GDM1 (cell line): ENCODE measurements around the gene B4GALT2.

Experiments
- DNase-seq: peaks from one replicate; lab custom pipeline; 2025; lab: John Stamatoyannopoulos, UW

The B4GALT2 gene

DNA sequence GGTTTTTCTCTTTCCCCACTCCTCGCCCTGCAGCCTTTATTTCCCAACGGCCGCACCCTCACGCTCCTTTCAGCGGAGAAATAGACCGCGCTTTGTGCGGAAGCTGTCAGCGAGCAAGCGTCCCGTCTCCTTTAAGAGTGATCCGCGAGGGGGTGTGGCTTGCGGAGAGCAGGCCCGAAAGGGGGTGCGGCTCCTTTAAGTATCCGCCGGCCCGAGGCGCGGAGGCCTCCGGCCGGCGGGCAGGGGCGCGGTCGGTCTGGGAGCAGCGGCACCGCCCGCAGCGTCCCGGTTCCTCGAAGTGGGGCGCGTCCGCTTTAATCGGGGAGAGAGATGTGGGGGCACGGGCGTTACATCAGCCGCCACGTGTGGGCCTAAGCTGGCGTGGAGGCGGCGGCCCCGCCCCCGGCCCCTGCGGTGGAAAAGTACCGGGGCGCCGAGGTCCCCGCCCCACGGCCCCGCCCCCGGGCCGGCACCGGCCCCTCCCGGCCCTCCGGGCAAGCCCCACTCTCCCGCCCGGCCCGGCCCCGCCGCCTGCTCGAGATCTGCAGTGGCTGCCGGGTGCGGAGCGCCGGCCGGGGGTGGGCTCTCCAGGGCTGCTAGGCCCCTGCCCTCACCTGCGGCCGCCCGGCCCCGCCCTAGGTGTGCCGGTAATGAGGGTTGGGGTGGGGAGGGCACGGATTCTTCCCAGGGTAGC, 51.0 kb downstream of the B4GALT2 start:
- peak; percentile 80 for DNase-seq

DNA sequence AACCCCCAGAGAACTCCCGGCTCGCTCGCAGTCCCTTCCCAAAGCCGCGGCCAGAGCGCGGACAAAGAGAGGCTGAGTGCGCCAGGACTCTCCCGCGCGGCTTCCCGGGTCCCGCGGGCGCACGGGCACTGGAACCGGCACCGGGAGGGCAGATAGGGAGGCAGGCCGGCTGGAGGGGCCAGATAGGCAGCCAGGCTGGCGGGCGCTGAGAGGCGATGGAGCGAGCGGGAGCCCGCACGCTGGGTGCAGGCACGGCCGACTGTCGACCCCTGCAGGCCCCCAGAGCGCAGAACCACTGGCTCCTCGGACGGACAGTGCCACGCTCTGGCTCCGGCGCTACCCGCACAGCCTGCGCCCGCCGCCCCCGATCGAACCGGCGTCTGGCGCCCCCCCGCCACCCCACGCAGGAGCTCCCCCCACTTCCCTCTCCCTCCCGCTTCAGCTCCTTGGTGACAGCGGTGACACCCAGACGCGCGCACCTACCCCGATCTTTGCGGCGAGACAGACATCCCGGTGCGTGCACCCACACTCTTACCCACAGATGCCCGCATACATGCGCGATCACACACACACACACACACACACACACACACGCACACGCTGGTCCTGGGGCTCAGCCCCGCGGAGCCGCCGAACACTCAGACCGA, 51.7 kb downstream of the B4GALT2 start:
- no peak for DNase-seq

DNA sequence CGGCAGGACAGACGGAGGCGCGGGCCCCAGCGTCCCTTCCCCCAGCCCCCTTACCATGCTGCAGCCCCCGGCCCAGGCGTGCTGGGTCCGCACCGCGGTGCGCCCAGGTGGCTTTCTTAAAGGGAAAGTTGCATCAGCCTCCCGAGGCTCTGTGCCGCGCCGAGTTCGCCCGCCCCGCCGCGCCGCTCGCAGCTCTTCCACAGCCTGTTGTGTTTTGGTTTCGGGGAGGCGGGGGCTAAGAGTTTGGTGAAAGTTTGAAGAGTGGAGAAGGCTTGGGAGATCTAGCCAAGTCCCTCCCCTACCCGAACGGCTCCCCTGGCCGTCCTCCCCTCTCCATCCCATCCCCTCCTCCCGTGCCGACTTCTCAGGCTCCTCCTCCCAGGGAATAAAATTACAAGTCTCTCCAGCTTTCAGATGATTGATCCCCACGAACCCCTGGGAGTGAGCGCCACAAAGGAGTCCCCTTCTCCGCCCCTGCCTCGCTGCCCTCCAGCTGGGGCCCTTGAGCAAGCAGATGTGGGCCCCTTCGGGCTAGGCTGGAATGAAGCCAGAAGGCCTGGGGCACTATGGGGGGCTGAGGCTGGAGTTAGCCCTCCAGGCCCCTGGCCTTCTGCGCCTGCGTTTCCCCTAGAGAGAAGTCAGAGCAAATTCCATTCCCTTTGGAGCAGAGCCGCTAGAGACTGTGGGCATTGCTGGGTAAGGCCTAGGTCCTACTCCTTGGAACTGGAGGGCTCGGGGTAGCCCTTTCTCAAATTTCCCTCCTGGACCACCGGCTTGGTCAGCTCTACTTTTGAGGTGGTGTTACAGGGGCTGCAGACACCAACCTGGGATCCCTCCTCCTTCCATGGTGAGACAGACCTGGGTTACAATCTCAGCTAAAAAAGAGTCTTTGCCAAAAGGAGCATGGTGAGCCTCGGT, 52.5 kb downstream of the B4GALT2 start, which contains the start of gene SLC6A9:
TSS of gene SLC6A9 (minus strand) at position 211 of the 918 bp plus-strand sequence. CDS start 7,185 bp downstream, outside the sequence.
- DNase-seq, result no peak

DNA sequence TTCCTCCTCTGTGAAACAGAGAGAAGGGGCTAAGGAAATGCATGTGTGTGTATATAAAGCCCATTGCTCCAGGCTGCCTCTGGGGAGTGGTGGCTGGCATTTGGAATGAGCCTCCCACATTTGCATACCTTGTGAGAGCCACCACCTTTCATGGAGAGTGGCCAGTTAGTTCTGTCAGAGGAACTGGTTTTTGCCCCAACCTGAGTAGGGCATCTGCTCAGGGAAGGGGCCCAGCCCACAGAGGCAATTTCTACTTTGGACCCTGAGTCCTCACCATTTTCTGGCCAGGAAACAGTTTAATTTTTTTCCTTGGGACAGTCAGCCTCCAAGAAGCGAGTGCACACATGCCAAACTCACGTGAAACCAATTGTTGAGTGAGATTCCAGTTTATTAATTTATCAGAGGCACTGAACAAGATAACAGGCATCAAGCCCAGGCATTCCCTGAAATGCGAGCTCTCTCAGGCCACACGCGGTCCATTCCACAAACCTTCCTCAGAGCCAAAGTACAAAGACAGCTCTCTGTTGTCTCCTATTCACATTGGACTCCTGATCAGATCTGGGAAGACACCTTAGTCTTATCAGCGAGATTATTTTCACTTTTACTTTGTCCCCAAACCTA, 53.3 kb downstream of the B4GALT2 start:
- DNase-seq, result no peak

DNA sequence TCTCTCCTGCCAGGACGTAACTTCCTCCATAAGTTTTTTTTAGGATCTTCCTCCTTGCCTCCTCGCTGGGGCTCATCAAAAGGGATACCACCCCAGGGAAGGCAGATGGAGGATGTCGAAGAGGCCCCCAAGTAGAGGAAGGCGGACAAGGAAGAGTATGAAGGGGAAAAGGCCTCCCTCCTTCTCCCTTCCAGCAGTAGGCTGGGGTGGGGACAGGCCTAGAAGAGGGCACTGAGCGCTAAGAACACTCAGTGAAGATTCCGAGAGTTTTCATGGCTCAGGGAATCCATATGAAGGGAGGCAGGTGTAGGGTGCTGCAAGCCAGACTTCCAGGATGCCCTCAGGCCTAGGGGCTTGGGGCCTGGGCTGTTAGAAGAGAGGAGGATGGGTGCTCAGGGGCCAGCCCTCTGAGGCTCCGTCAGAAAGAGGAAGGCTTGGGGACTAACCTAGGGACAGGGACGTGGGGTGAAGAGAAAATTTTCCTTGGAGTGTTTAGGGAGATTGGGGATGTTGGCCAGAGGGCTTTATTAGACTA, 54.1 kb downstream of the B4GALT2 start:
- no peak for DNase-seq

DNA sequence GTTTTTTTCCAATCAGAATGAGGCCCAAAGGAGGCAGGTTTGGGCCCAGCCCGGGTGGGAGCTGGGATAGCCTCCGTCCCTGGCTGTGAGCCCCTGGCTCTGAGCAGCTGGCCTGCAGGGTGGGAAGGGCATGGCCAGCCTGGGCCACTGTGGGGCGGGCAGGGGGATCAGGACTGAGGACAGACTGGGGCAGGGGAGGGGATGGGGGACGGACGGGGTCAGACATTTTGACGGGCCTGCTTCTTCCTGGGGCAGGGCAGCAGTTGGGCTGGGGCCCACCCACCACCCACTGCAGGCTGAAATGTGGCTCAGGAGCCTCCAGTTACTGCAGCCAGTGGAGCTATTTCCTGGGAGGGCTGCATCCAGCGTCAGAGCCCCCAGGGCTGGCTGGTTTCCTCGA, 54.7 kb downstream of the B4GALT2 start:
- DNase-seq, result no peak

DNA sequence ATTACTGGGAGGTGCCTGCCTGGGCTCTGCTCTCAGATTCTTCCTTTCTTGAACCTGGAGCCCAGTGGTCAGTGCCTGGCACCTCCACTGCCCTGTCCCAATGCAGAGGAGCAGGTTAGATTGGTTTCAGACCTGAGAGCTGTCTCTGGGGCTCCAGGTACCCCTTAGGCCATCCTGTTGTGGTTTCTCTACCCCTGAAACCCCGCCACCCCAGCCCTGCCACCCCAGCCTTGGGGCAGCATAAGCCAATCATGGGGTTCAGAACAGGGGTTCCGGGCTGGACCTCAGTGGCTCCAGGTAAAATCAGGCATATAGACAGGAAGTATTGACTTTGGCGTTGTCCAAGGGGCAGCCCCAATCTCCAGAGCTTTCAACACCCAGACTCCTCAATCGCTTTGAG, 55.4 kb downstream of the B4GALT2 start:
- no peak for DNase-seq

DNA sequence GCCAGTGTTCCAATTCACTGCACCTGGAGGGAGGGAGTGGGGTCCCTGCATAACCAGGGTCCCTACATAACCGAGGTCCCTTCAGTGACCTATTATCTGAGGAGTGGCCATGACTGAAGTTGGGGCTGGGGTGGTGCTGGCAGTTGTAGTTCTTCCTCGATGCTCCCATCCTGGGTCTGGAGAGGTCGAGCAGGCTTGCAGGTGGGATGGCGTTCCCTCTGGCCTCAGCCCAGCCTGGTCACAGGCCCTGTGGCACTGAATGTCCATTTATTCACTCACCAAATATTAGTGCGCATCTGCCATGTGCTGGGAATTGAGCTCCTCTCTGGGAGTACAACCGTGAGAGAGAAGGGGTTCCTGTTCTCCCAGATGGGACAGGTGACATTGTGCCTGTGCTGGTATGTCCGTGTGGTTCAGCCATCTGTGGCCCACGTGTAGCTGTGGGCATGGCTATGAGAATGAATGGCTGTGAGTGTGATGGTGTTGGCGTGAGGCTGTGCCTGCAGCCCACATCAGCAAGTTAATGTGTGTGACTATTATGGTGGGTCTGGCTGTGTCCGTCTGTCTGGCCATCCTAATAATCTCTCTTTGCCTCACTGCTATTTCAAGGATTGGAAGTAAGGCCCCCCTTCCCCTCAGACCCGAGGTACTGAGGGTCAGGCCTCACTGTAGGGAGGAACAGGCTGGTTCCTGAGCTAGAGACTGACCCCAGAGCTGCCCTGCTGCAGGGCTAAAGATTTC, 56.1 kb downstream of the B4GALT2 start:
- DNase-seq, result no peak

DNA sequence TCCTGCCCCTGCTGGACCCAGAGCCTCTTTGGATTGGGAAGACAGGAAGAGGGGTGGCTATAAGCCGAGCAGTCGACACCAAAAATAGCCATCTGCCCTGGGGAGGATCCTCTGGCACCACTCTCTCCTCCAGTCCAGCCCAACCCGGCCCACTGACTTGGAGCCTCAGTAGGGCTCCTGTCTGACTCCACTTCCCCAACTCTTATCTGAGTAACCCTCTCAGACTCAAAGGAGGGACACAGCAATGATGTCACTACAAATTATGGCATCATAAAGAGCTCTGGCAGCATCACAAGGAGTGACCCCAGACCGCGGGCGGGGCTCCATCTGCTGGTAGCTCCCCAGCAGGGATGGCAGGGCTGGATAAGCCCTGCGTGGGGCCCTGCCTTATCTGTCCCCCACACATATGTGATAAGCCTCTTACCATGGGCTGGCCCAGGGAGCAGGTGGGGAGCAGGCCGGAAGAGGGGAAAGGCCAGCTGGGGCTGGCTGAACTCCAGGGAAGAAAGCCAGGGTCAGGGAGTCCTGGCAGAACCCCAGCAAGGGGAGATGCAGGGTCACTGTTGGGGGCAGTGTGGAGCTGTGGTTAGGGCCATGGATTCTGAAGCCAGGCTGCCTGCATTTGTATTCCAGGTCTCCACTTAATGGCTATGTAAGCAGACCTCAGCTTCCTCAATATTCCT, 56.9 kb downstream of the B4GALT2 start:
- DNase-seq, result no peak

DNA sequence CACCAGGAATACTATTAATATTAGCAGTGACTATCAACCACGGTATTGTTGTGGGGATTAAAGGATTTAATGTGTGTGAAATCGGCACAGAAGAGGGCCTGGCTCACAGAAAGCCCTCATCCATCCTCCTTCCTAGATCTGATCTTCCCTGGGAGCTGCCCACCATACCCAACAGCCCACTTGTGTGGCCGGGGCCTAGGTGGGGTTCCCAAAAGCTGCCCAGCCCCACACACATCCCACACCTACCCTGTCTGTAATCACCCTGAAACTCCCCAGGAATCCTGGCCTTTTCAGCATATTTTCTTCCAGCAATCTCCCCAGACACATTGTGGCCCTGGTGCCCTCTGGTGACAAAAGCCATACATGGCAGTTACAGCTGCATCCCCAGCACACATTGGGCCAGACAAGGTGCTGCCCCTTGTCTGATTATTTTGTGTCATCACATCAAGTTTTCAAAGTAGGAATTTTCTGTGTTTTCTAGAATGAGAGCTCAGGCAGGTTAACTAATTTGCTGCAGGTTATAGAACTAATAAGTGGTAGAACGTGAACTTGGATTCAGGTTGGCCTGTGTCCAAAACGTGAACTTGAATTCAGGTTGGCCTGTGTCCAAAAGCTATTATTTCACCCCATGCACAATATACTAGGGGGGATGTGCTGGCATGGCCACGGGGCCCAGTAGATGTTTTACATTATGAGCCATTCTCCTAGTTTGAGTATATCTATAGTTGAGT, 57.6 kb downstream of the B4GALT2 start:
- peak; percentile 46 for DNase-seq

DNA sequence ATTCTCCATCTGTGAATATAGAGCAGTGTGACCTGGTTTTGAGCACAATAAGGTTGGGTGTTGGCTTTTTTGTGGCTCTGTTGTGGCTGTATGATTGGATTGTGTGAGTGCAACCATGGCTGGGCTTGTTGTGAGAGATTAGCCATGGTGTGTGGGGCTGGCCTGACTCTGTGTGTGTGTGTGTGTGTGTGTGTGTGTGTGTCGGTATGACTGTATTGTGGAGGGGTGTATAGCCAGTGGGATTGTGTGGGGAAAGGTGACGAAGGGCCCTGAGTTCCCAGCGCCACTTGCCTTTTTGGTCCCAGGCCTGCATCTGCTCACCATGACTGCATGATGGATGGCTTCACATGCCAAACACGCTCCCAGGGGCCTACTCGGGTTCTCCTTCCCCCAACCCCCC, 58.1 kb downstream of the B4GALT2 start:
- DNase-seq, result no peak

DNA sequence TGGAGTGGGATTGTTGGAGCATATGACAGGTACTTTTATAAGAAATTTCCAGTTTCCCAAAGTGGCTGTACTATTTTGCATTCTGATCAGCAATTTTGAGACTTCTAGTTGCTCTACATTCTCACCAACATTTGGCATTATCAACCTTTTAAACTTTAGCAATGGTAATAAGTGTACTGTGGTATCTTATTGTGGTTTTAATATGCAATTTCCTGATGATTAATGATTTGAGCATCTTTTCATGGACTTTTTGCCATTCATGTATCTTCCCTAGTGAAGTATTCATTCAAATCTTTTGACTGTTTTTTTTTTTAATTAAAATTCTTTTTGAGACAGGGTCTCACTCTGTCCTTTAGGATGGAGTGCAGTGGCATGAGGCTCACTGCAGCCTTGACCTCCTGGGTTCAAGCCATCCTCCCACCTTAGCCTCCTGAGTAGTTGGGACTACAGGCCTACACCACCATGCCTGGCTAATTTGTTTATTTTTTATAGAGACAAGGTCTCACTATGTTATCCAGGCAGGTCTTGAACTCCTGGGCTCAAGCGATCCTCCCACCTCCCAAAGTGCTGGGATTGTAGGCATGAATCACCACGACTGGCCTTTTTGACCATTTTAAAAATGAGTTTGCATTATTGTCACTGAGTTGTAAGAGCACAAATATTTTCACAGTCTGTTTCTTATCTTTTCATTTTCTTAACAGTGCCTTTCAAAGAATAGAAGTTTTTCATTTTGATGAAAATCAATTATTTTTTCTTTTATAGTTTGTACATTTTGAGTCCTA, 60.1 kb downstream of the B4GALT2 start:
- DNase-seq, result no peak

DNA sequence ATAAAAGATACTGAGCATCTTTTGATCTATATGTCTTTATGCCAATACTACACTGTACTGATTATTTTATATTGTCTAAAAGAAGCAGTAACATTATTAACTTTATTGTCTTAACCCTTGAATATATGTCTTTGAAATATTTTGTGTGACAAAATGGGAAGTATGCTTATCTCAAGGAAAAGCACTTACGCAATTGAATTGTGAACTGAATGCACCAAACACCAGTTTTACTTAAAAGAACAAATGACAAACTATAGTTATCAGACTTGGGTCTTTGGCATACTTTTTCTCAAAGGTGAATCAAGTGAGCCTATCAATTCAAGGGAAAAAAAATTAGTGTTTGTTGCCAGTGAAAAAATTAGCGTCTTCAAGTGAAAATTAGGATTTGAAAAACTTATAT, 61.4 kb downstream of the B4GALT2 start:
- no peak for DNase-seq
